Subcutaneous abdominal adipose tissue (tissue), 5 donors: Measurements from ENCODE around the gene PDE8B.
A peak's percentile ranks its signal among the peaks of the same experiment; 100 is the strongest.

ENCODE experiments used
- H3K27ac ChIP-seq: one replicate; pipeline ENCODE4 v1.7.0; 2013; ENCODE audit warnings: low read depth, mild to moderate bottlenecking, inconsistent platforms, low read length, moderate library complexity
- H3K27me3 ChIP-seq, 5 donors: one replicate each; pipeline ENCODE4 v1.7.0; 2013; ENCODE audit warnings: low read length in 5 of 5, inconsistent platforms in 1 of 5; ENCODE audit not compliant: control insufficient read depth in 5 of 5, insufficient read depth in 4 of 5
- H3K36me3 ChIP-seq, 5 donors: one replicate each; pipeline ENCODE4 v1.7.0; 2013; ENCODE audit warnings: low read length in 5 of 5; ENCODE audit not compliant: control insufficient read depth in 5 of 5, insufficient read depth in 5 of 5
- H3K4me1 ChIP-seq, 5 donors: one replicate each; pipeline ENCODE4 v1.7.0; 2013; ENCODE audit warnings: low read length in 5 of 5, mild to moderate bottlenecking in 3 of 5, moderate library complexity in 1 of 5; ENCODE audit not compliant: control insufficient read depth in 5 of 5, insufficient read depth in 5 of 5
- H3K4me3 ChIP-seq, 5 donors: one replicate each; pipeline ENCODE4 v1.7.0; 2013; ENCODE audit warnings: low read length in 5 of 5, low read depth in 1 of 5
- H3K9ac ChIP-seq, 5 donors: one replicate each; pipeline ENCODE4 v1.7.0; 2013; ENCODE audit warnings: low read length in 5 of 5, mild to moderate bottlenecking in 4 of 5, moderate library complexity in 3 of 5
- H3K9me3 ChIP-seq, 5 donors: one replicate each; pipeline ENCODE4 v1.7.0; 2013; ENCODE audit warnings: low read length in 5 of 5; ENCODE audit not compliant: control insufficient read depth in 5 of 5
- donor health status: healthy.
- donor health status: healthy.
- donor health status: healthy.
- donor health status: healthy.
- donor health status: healthy.

PDE8B gene

DNA sequence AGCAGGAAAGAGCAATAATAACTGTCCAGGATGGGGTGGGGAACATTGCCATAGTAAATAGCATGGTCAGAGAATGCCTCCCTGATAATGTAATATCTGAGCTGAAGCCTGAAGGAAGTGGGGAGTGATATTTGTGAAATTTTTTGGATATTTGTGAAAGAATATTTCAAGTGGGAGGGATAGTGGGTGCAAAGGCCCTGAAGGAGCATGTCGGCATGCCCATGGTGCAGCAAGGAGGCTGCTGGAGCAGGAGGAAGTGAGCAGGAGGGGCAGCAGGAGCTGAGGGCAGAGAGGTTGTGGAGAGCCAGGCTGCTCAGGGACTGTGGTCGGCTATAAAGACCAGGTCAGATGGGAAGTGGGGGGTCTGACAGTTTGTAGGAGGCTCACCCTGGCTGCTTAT is 21.1 kb upstream of the PDE8B start:
- Histone ChIP-seq H3K4me3 (no peak overlapping the region), H3K27ac (no peak overlapping the region), H3K4me1 (no peaks in the 10 kb centered on the region), H3K27me3 (no peaks in the 10 kb centered on the region), H3K9ac (no peak overlapping the region), H3K36me3 (no peaks in the 10 kb centered on the region), H3K9me3 (no peaks in the 10 kb centered on the region)

DNA sequence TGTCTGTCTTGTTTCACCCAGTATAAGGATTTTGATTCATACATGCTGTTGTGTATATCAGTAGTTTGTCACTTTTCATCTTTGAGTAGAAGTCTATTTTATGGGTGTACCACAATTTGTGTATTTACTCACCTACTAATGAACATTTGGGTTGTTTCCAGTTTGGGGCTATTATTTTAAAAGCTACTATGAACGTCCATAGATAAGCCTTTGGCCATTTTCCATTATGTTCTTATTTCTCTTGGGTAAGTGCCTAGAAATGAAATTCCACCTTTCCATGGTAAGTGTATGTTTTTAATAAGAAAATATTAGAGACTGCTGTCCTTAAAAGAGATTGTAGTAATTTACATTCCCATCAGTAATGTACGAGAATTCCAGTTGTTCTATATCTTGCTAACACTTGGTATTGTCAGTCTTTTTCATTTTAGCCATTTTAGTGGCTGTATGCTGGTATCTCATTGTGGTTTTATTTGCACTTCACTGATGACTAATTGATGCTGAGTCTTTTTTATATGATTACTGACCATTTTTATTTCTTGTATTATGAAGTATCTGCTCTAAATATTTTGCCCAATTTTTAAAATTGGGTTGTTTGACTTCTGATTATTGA is 17.9 kb upstream of the PDE8B start:
- H3K4me3 ChIP-seq: no peak overlapping the region
- no peaks in the 10 kb centered on the region for H3K36me3 ChIP-seq
- peaks cover 0 to 2% (median 0%) of the 10 kb centered on the region in 5 donors for H3K9me3 ChIP-seq
- no peaks in the 10 kb centered on the region for H3K27me3 ChIP-seq
- no peak overlapping the region for H3K27ac ChIP-seq
- H3K9ac ChIP-seq: no peak overlapping the region
- no peaks in the 10 kb centered on the region for H3K4me1 ChIP-seq

DNA sequence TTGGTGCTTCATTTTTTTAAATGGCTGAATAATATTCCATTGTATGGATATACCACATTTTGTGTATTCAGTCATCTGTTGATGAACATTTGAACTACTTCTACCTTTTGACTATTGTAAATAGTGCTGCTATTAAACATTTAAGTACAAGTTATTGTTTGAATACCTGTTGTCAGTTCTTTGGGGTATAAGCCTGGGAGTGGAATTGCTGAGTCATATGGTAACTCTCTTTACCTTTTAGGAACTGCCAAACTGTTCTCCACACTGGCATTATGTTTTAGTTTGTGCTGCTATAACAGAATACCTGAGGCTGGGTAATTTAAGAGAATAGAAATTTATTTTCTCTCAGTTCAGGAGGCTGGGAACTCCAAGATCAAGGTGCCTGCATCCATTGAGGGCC is 15.7 kb upstream of the PDE8B start:
- H3K27me3 ChIP-seq: no peaks in the 10 kb centered on the region
- H3K27ac ChIP-seq: no peak overlapping the region
- no peaks in the 10 kb centered on the region for H3K36me3 ChIP-seq
- no peak overlapping the region for H3K9ac ChIP-seq
- H3K9me3 ChIP-seq: peaks cover 0 to 4% (median 2%) of the 10 kb centered on the region in 5 donors
- H3K4me3 ChIP-seq: no peak overlapping the region
- H3K4me1 ChIP-seq: no peaks in the 10 kb centered on the region

DNA sequence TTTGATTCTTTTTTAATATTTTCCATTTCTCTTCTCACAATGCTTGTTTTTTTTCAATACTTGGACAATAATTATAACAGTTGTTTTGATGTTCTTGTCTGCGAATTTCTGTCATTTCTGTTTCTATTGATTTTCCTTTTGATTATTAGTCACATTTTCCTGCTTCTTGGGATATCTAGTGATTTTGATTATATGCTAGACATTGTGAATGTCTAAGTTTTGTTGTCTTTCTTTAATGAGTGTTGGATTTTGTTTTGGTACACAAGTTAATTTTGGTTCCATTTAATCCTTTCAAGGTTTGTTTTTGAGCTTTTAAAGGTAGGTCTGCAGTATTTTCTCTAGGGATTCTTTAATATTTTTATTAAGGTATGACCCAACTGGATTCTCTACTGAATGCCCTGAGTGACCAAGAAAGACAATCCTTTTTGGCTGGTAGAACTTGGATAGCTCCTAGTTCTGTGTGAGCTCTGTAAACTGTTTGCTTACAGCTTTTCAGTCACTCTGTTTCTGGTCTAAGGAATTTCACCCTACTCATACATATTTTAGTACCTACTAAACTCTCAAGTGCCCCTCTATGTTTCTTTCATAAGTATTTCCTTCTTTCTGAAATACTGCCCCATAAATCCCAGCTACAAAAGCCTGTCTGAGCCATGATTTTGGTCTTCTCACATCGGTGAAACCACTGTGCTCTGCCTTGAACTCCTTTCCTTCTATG is 12.5 kb upstream of the PDE8B start:
- Histone ChIP-seq H3K9ac (no peak overlapping the region), H3K27me3 (no peaks in the 10 kb centered on the region), H3K9me3 (peaks cover 0 to 4% (median 2%) of the 10 kb centered on the region in 5 donors), H3K27ac (no peak overlapping the region), H3K4me3 (no peak overlapping the region), H3K4me1 (no peaks in the 10 kb centered on the region), H3K36me3 (no peaks in the 10 kb centered on the region)

DNA sequence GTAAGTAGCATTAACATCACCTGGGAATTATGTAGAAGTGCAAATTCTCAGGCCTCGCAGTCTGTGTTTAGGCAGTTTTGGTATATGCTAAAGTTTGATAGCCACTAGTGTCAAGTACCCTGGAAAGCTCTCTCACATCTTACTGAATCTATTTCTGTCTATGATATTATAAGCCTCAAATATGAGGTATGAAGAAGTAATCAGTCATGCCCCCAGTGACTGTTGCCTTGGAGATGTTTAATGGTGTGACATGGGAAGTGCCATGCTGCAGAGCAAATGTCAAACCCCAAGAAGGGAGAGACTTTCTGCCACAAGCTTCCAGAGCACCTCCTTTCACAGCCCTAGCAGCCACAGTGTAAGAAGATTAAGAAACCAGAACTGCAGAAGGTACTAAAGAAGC is 9.8 kb upstream of the PDE8B start:
- H3K27ac ChIP-seq: no peak overlapping the region
- peaks cover 0 to 4% (median 2%) of the 10 kb centered on the region in 5 donors for H3K9me3 ChIP-seq
- H3K36me3 ChIP-seq: no peaks in the 10 kb centered on the region
- no peak overlapping the region for H3K9ac ChIP-seq
- no peak overlapping the region for H3K4me3 ChIP-seq
- H3K27me3 ChIP-seq: no peaks in the 10 kb centered on the region
- H3K4me1 ChIP-seq: no peaks in the 10 kb centered on the region

DNA sequence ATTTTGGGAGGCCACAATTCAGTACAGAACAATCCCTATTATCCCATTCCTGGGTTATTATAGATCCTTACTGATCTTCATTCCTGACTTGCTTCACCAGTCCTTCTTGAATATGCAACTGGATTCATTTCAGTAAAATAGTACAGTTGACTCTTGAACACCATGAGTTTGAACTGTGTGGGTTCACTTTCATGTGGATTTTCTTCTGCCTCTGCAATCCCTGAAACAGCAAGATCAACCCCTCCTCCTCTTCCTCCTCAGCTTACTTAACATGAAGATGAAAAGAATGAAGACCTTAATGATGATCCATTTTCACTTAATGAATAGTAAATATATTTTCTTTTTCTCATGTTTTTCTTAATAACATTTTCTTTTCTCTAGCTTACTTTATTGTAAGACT is 8.3 kb upstream of the PDE8B start:
- Histone ChIP-seq H3K9me3 (peaks cover 0 to 4% (median 2%) of the 10 kb centered on the region in 5 donors), H3K27me3 (no peaks in the 10 kb centered on the region), H3K27ac (no peak overlapping the region), H3K36me3 (no peaks in the 10 kb centered on the region), H3K4me3 (no peak overlapping the region), H3K4me1 (no peaks in the 10 kb centered on the region), H3K9ac (no peak overlapping the region)

DNA sequence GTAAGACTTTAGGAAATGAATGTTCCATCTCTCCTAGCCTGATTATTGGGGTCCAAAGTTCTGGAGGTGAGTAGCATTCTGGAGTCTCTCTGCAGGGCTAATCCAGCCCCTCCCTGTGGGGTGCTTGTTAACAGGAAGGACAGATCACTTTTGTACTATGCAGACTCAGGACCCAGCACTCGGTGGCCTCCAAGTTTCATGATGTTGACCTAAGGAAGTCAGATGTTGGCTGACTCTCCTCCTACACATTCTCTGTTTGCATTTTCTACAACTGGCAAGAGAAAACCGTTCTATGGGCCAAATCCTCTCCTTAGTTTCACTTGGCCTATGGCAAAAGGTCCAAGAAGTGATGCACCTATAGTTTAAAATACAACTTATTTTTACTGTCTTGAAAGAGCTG is 5.5 kb upstream of the PDE8B start:
- no peaks in the 10 kb centered on the region for H3K36me3 ChIP-seq
- no peak overlapping the region for H3K9ac ChIP-seq
- H3K27ac ChIP-seq: no peak overlapping the region
- H3K4me3 ChIP-seq: no peak overlapping the region
- H3K9me3 ChIP-seq: no peaks in the 10 kb centered on the region
- peaks cover 0 to 3% (median 0%) of the 10 kb centered on the region in 5 donors for H3K4me1 ChIP-seq
- H3K27me3 ChIP-seq: peaks cover 0 to 2% (median 0%) of the 10 kb centered on the region in 5 donors

DNA sequence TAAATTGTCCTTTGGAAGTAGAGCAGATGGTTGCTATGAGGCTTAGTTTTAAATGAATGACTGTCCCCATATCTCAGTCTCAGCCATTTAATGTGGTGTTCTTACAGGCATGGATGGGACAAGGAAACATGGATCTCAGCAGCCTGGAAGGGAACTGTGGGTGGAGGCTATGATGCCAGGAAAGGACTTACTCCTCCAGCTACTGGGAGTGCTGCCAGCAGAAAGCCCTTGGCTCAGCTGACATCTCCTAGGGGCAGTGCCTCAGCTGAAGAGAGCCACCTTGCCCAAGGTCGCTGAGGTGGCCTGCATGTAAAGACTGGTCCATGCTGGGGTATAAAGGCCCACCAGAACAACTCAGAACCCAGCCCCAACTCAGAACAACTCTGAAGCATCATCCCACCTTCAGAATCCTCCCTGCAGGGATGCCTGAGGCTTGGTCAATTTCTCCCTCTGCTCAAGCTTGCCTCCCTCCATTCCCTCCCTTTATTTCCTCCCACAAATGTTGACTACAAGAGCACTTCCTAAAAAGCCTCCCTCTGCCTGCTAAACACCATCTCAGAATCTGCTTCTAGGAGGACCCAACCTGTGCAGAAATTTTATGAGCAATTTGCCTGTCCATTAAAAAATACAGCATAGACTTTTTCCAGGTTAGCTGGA is 1.8 kb upstream of the PDE8B start:
- no peaks in the 10 kb centered on the region for H3K36me3 ChIP-seq
- H3K9me3 ChIP-seq: no peaks in the 10 kb centered on the region
- peaks cover 0 to 9% (median 5%) of the 10 kb centered on the region in 5 donors for H3K27me3 ChIP-seq
- no peak overlapping the region for H3K9ac ChIP-seq
- H3K27ac ChIP-seq: no peak overlapping the region
- H3K4me1 ChIP-seq: peaks cover 0 to 20% (median 12%) of the 10 kb centered on the region in 5 donors
- H3K4me3 ChIP-seq: no peak overlapping the region

DNA sequence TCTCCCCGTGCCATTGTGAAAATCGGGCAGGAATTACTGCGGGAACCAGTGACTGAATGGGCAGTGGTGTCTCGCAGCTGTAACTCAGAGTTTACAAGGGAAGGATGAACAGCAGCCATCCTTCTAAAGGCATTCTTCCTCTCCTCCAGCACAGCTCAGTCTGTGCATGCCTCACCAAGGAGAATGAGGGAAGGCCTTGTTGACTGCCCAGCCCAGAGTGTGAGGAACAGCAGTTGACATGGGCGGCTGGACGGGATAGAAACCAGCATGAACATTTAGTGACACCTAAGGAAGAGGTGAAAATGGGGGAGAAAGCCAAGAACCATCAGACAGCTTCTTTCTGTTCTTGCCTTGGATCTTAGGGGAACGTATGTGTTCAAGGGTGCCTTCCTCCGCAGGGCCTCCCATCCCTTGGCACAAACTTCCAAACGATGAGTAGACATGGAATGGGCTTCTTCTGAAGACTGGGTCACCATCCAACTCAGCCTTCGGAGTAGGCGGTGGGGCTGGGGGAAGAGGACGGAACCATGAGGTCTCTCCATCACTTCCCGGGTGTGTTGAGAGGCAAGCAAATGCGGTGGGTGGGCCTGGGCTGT is 887 bp upstream of the PDE8B start:
- no peaks in the 10 kb centered on the region for H3K9me3 ChIP-seq
- H3K9ac ChIP-seq: no peak overlapping the region
- H3K36me3 ChIP-seq: no peaks in the 10 kb centered on the region
- peak overlapping the region in 3 of 5 donors; percentile 46 to 75 (median 54) for H3K4me3 ChIP-seq
- peaks cover 0 to 9% (median 5%) of the 10 kb centered on the region in 5 donors for H3K27me3 ChIP-seq
- H3K4me1 ChIP-seq: peaks cover 0 to 21% (median 12%) of the 10 kb centered on the region in 5 donors
- H3K27ac ChIP-seq: no peak overlapping the region
